HCT116 (cell line): Measurements from ENCODE around the gene MIPEP.

Experiments used
- ATF3 ChIP-seq: IDR thresholded peaks from 2 replicates; pipeline ENCODE4 v1.6.1; 2012
- CTCF ChIP-seq, 3 experiments: fragments of 200-600 bp in 1 of 3; sonication (generic) in 1 of 3; IDR thresholded peaks in 2 of 3; conservative IDR thresholded peaks in 1 of 3; 2 replicates each; pipeline ENCODE4 v1.5.1; 2012 to 2017; ENCODE audit warnings: low read depth in 2 of 3, low read length in 2 of 3, antibody characterized with exemption in 1 of 3, borderline replicate concordance in 1 of 3, control low read depth in 1 of 3, mild to moderate bottlenecking in 1 of 3, mixed read lengths in 1 of 3, mixed run types in 1 of 3, moderate library complexity in 1 of 3; ENCODE audit not compliant: insufficient read depth in 1 of 3
- ELF1 ChIP-seq: IDR thresholded peaks from 2 replicates; pipeline ENCODE4 v1.6.1; 2012; ENCODE audit warnings: low read depth, borderline replicate concordance
- EZH2 ChIP-seq: fragments of 200-600 bp; sonication (generic); IDR thresholded peaks from 2 replicates; pipeline ENCODE4 v1.6.1; 2017; ENCODE audit warnings: antibody characterized with exemption, mixed run types
- POLR2AphosphoS5 ChIP-seq: IDR thresholded peaks from 2 replicates; pipeline ENCODE4 v1.6.1; 2011; ENCODE audit warnings: mild to moderate bottlenecking, low read depth, low read length, moderate library complexity
- RAD21 ChIP-seq: IDR thresholded peaks from 2 replicates; pipeline ENCODE4 v1.6.1; 2012; ENCODE audit warnings: low read depth, mild to moderate bottlenecking
- REST ChIP-seq: IDR thresholded peaks from 2 replicates; pipeline ENCODE4 v1.6.1; 2012; ENCODE audit warnings: low read depth
- SIN3A ChIP-seq: IDR thresholded peaks from 2 replicates; pipeline ENCODE4 v1.6.1; 2012; ENCODE audit warnings: low read depth
- TCF7L2 ChIP-seq: IDR thresholded peaks from 2 replicates; pipeline ENCODE4 v1.7.0; 2011; ENCODE audit warnings: borderline replicate concordance, inconsistent platforms; ENCODE audit not compliant: insufficient read depth, insufficient read length; ENCODE audit errors: extremely low read depth

GRCh38 chr13:23861310-23861709 lies 27.9 kb downstream of the MIPEP start:
- TF ChIP-seq RAD21, result no peak
- TF ChIP-seq EZH2, result no peak
- TF ChIP-seq CTCF (IDR thresholded peaks at IDR 0.05 in 2 of 3, conservative IDR thresholded peaks at IDR 0.05 in 1 of 3; ENCODE audit: borderline replicate concordance in 1 of 3, insufficient read depth in 1 of 3, low read depth in 2 of 3, low read length in 2 of 3), result no peak
- TF ChIP-seq POLR2AphosphoS5, result no peak
- TF ChIP-seq ELF1, result no peak
- no peak for TF ChIP-seq SIN3A
- no peak for TF ChIP-seq TCF7L2
- TF ChIP-seq ATF3, result no peak
- TF ChIP-seq REST, result no peak
